Keratinocyte (primary cell): ENCODE data around the gene PCGF3. TPM values are rescaled to one million over a fixed set of nuclear protein-coding genes. Genes with fewer than 3 reads are reported as not detected.
"Not testable (repeated sequence)": the region's sequence is repeated elsewhere in the genome, so short reads cannot be mapped to it uniquely, and the experiment has no call there.

Experiments used
- DNase-seq: peaks from one replicate; pipeline ENCODE4 v3.0.0-alpha.2; 2011; ENCODE audit warnings: low read depth, missing footprints, low spot score
- FAIRE-seq: peaks from 2 replicates; lab custom pipeline; 2011; peaks lifted over from hg19 to GRCh38; lab: Jason Lieb, UNC
- H2AFZ ChIP-seq: 2 replicates; pipeline ENCODE4 v1.6.0; 2012; ENCODE audit warnings: low read length, control low read depth, inconsistent platforms; ENCODE audit not compliant: control insufficient read depth
- H3K27ac ChIP-seq: 2 replicates; pipeline ENCODE4 v1.5.1; 2011; ENCODE audit warnings: low read length; ENCODE audit not compliant: control insufficient read depth, insufficient read depth
- H3K27me3 ChIP-seq: 3 replicates; pipeline ENCODE4 v1.6.0; 2011; ENCODE audit warnings: low read length; ENCODE audit not compliant: control insufficient read depth, insufficient read depth; ENCODE audit errors: extremely low read depth
- H3K36me3 ChIP-seq, 2 experiments: 2 replicates in 1 of 2; 3 replicates in 1 of 2; pipeline ENCODE4 v1.5.1; 2011; ENCODE audit warnings: low read length in 2 of 2, mild to moderate bottlenecking in 1 of 2; ENCODE audit not compliant: control insufficient read depth in 2 of 2, insufficient read depth in 2 of 2; ENCODE audit errors: extremely low read depth in 1 of 2
- H3K4me1 ChIP-seq: 3 replicates; pipeline ENCODE4 v1.5.1; 2011; ENCODE audit warnings: low read length; ENCODE audit not compliant: control insufficient read depth, insufficient read depth; ENCODE audit errors: extremely low read depth
- H3K4me2 ChIP-seq: 3 replicates; pipeline ENCODE4 v1.6.0; 2011; ENCODE audit warnings: low read depth, low read length; ENCODE audit not compliant: control insufficient read depth, insufficient read depth; ENCODE audit errors: extremely low read depth
- H3K4me3 ChIP-seq, 3 experiments: fragments of 200-600 bp in 1 of 3; sonication (generic) in 1 of 3; 2 replicates in 2 of 3; 3 replicates in 1 of 3; pipeline ENCODE4 v1.5.1; 2011 to 2016; ENCODE audit warnings: low read length in 3 of 3, mild to moderate bottlenecking in 3 of 3, control low read depth in 2 of 3, inconsistent platforms in 1 of 3, low read depth in 1 of 3, mixed read lengths in 1 of 3, mixed run types in 1 of 3, moderate library complexity in 1 of 3; ENCODE audit not compliant: control insufficient read depth in 2 of 3, insufficient read depth in 2 of 3; ENCODE audit errors: extremely low read depth in 1 of 3
- H3K79me2 ChIP-seq: 2 replicates; pipeline ENCODE4 v1.6.0; 2012; ENCODE audit warnings: low read length; ENCODE audit not compliant: control insufficient read depth, insufficient read depth
- H3K9ac ChIP-seq: 3 replicates; pipeline ENCODE4 v1.6.0; 2011; ENCODE audit warnings: low read length; ENCODE audit not compliant: control insufficient read depth, insufficient read depth; ENCODE audit errors: extremely low read depth
- H3K9me1 ChIP-seq: 3 replicates; pipeline ENCODE4 v1.6.0; 2011; ENCODE audit warnings: low read length; ENCODE audit not compliant: control insufficient read depth, insufficient read depth; ENCODE audit errors: extremely low read depth
- H3K9me3 ChIP-seq: 2 replicates; pipeline ENCODE4 v1.5.1; 2012; ENCODE audit warnings: low read depth, low read length; ENCODE audit not compliant: control insufficient read depth
- H4K20me1 ChIP-seq: 3 replicates; pipeline ENCODE4 v1.6.0; 2011; ENCODE audit warnings: low read length; ENCODE audit not compliant: control insufficient read depth, insufficient read depth; ENCODE audit errors: extremely low read depth
- CTCF ChIP-seq, 3 experiments: IDR thresholded peaks in 1 of 3; conservative IDR thresholded peaks in 1 of 3; optimal IDR thresholded peaks in 1 of 3; 2 replicates in 2 of 3; 3 replicates in 1 of 3; pipeline versions ENCODE3 to v1.5.1; 2011; ENCODE audit warnings: low read length in 3 of 3, mild to moderate bottlenecking in 3 of 3, moderate library complexity in 2 of 3, control low read depth in 1 of 3, inconsistent platforms in 1 of 3; ENCODE audit not compliant: insufficient read depth in 2 of 3; ENCODE audit errors: extremely low read depth in 1 of 3
- EZH2 ChIP-seq: IDR thresholded peaks from one replicate; pipeline ENCODE4 v1.6.1; 2012; ENCODE audit warnings: inconsistent platforms, mild to moderate bottlenecking, low read length, moderate library complexity
- dilution Hi-C: fragments of 300-500 bp; cut with MboI; formaldehyde crosslinking; loops from one replicate; pipeline ENCODE4 v1.7.0; 2020; ENCODE audit warnings: low sequenced_read_pairs; ENCODE audit not compliant: extremely low pct_ligation_motif_present
- polyA plus RNA-seq, 5 experiments: library from polyadenylated mRNA; depleted of rRNA in 3 of 5; stranded (reverse) in 3 of 5; stranded (forward) in 1 of 5; unstranded in 1 of 5; fragments of >200 nt; gene quantifications; 1 replicate in 1 of 5; 2 replicates in 3 of 5; 3 replicates in 1 of 5; pipeline versions ENCODE4 v1.2.1 to v1.2.3, GENCODE V29; 2011 to 2012; ENCODE audit warnings: missing spikeins in 2 of 5, low read depth in 1 of 5, low replicate concordance in 1 of 5

PCGF3 gene
- polyA plus RNA-seq, 1 donor (not counting 4 experiments of a cell fraction or from before 2014, with no cell fraction given): 40.1 TPM

DNA sequence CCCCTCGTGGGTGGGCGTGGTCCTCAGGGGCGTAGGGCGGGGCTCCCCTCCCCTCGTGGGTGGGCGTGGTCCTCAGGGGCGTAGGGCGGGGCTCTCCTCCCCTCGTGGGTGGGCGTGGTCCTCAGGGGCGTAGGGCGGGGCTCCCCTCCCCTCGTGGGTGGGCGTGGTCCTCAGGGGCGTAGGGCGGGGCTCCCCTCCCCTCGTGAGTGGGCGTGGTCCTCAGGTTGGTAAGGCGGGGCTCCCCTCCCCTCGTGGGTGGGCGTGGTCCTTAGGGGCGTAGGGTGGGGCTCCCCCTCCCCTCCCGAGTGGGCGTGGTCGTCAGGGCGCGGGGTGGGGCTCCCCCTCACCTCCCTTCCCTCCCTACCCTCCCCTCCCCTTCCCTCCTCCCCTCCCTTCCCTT, 26.3 kb downstream of the PCGF3 start:
- H2AFZ ChIP-seq, DNase-seq, FAIRE-seq, H3K9me3 ChIP-seq, H3K9me1 ChIP-seq, H3K4me1 ChIP-seq, dilution Hi-C loops, H3K27ac ChIP-seq, H3K4me3 ChIP-seq, H3K4me2 ChIP-seq, H3K9ac ChIP-seq, H3K27me3 ChIP-seq, H4K20me1 ChIP-seq: not testable (repeated sequence)
- H3K36me3 ChIP-seq: peaks cover 21 to 35% of the 10 kb centered on the region in 2 experiments
- H3K79me2 ChIP-seq: peaks cover 17% of the 10 kb centered on the region

- Histone ChIP-seq H3K79me2 (peaks cover 17% of the 10 kb centered on the region), H3K4me1 (no peaks in the 10 kb centered on the region), H3K36me3 (peaks cover 25 to 37% of the 10 kb centered on the region in 2 experiments), H3K9ac (no peak overlapping the region), H4K20me1 (no peaks in the 10 kb centered on the region), H3K4me2 (no peak overlapping the region), H3K4me3 (no peak overlapping the region), H3K9me3 (no peaks in the 10 kb centered on the region), H2AFZ (no peak overlapping the region), H3K27me3 (no peaks in the 10 kb centered on the region), H3K9me1 (no peaks in the 10 kb centered on the region), H3K27ac (no peak overlapping the region)
- no peak for TF ChIP-seq EZH2
- dilution Hi-C loops: no loop called here
- DNase-seq (no peak), FAIRE-seq (no peak)
These were observed 26.9 kb downstream of the PCGF3 start for GRCh38 chr4:732486-732885.

DNA sequence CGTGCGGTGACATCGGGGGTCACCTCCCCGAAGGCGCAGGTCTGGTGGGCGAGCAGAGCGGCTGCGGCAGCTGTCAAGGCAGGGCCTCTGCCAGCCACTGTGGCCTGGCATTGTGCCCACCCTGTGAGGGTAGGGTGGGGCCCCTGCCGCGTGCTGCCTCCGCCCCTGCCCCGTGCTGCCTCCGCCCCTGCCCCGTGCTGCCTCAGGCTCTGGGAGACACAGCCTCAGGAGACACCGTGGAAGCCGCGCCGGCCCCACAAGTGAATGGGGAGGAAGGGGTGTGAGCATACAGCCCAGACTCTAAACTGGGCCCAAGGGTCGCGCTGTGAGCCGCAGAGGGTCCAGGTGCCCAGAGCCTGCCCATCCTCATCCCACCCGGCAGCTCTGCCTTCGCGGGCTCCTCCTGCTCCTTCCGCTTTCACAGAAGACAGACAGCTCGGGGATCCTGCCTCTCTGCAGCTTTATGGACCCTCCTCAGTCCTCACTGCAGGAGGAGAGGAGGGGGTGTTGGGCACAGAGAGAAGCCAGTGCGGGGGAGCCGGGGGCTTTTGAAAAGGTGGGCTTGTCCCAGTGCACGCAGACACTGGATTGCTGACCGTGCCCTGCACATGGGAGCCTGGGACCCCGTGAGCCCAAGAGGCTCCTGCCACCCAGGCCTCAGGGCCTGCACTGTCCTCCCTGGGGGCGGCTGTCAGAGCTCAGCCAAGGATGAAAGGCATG, 27.4 kb downstream of the PCGF3 start:
- Histone ChIP-seq H3K79me2 (peaks cover 11% of the 10 kb centered on the region), H3K9me1 (no peaks in the 10 kb centered on the region), H4K20me1 (no peaks in the 10 kb centered on the region), H3K4me2 (no peak overlapping the region), H3K27ac (no peak overlapping the region), H3K36me3 (peaks cover 31 to 42% of the 10 kb centered on the region in 2 experiments), H2AFZ (no peak overlapping the region), H3K9ac (no peak overlapping the region), H3K4me1 (no peaks in the 10 kb centered on the region), H3K9me3 (no peaks in the 10 kb centered on the region), H3K27me3 (no peaks in the 10 kb centered on the region), H3K4me3 (no peak overlapping the region)
- DNase-seq: no peak
- no peak for FAIRE-seq
- no peak for TF ChIP-seq EZH2
- no peak for TF ChIP-seq CTCF (optimal IDR thresholded peaks at IDR 0.05 in 1 of 3, IDR thresholded peaks at IDR 0.05 in 1 of 3, conservative IDR thresholded peaks at IDR 0.05 in 1 of 3; ENCODE audit: extremely low read depth in 1 of 3, insufficient read depth in 2 of 3, low read length in 3 of 3)
- dilution Hi-C loops: no loop called here
